ENCODE results near the gene RBM4B.

- TF ChIP-seq POLR2A (IDR thresholded peaks at IDR 0.05): no peak
- TF ChIP-seq, protein P1, sequence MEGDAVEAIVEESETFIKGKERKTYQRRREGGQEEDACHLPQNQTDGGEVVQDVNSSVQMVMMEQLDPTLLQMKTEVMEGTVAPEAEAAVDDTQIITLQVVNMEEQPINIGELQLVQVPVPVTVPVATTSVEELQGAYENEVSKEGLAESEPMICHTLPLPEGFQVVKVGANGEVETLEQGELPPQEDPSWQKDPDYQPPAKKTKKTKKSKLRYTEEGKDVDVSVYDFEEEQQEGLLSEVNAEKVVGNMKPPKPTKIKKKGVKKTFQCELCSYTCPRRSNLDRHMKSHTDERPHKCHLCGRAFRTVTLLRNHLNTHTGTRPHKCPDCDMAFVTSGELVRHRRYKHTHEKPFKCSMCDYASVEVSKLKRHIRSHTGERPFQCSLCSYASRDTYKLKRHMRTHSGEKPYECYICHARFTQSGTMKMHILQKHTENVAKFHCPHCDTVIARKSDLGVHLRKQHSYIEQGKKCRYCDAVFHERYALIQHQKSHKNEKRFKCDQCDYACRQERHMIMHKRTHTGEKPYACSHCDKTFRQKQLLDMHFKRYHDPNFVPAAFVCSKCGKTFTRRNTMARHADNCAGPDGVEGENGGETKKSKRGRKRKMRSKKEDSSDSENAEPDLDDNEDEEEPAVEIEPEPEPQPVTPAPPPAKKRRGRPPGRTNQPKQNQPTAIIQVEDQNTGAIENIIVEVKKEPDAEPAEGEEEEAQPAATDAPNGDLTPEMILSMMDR (IDR thresholded peaks at IDR 0.05): no peak
Observed at GRCh38 chr11:66701432-66702240, 23.9 kb upstream of the RBM4B start.
